SK-N-MC (cell line): ENCODE results near the gene DIPK1C.

Experiments
- DNase-seq: peaks from one replicate; pipeline ENCODE4 v3.0.0-alpha.2; 2011; ENCODE audit warnings: low read depth, low spot score
- H3K27ac ChIP-seq: fragments of 200-600 bp; sonication (generic); 2 replicates; pipeline ENCODE4 v1.5.1; 2016; ENCODE audit warnings: mixed run types
- H3K36me3 ChIP-seq: fragments of 200-600 bp; sonication (generic); 2 replicates; pipeline ENCODE4 v1.6.1; 2017; ENCODE audit warnings: antibody characterized with exemption, low read length, mixed read lengths; ENCODE audit not compliant: insufficient read depth
- H3K4me3 ChIP-seq: fragments of 200-600 bp; sonication (generic); 2 replicates; pipeline ENCODE4 v1.5.1; 2016
- H3K9ac ChIP-seq: fragments of 200-600 bp; sonication (generic); 2 replicates; pipeline ENCODE4 v1.8.0; 2017; ENCODE audit warnings: mixed run types, mixed read lengths; ENCODE audit not compliant: insufficient read length
- H3K9me3 ChIP-seq: fragments of 200-600 bp; sonication (generic); 2 replicates; pipeline ENCODE4 v1.6.1; 2017; ENCODE audit warnings: low read depth, mild to moderate bottlenecking, antibody characterized with exemption, low read length, moderate library complexity, mixed read lengths
- EZH2 ChIP-seq: fragments of 200-600 bp; sonication (generic); IDR thresholded peaks from one replicate; pipeline ENCODE4 v1.6.1; 2017; ENCODE audit warnings: antibody characterized with exemption
- FOXP2 ChIP-seq: optimal IDR thresholded peaks from 2 replicates; pipeline ENCODE3; 2011; ENCODE audit warnings: mild to moderate bottlenecking, moderate library complexity; ENCODE audit not compliant: insufficient read depth; ENCODE audit errors: extremely low read length, control extremely low read depth
- POLR2AphosphoS5 ChIP-seq: IDR thresholded peaks from 2 replicates; pipeline ENCODE4 v1.6.1; 2012; ENCODE audit warnings: mild to moderate bottlenecking, low read depth, low read length, borderline replicate concordance

The DIPK1C gene

GRCh38 chr18:74453016-74453566, 4.0 kb downstream of the DIPK1C start:
- H3K4me3 ChIP-seq, result no peak overlapping the region
- no peak overlapping the region for H3K27ac ChIP-seq
- no peak for TF ChIP-seq FOXP2
- no peak for TF ChIP-seq EZH2
- TF ChIP-seq POLR2AphosphoS5, result no peak
- DNase-seq, result no peak
- H3K9me3 ChIP-seq, result no peaks in the 10 kb centered on the region
- no peaks in the 10 kb centered on the region for H3K36me3 ChIP-seq
- no peak overlapping the region for H3K9ac ChIP-seq

- no peaks in the 10 kb centered on the region for H3K9me3 ChIP-seq
- no peaks in the 10 kb centered on the region for H3K36me3 ChIP-seq
- no peak overlapping the region for H3K4me3 ChIP-seq
- DNase-seq, result no peak
- H3K27ac ChIP-seq, result no peak overlapping the region
- H3K9ac ChIP-seq, result no peak overlapping the region
- no peak for TF ChIP-seq FOXP2
Measured at GRCh38 chr18:74451148-74451547, 6.0 kb downstream of the DIPK1C start.

GRCh38 chr18:74450626-74451025, 6.5 kb downstream of the DIPK1C start:
- Histone ChIP-seq H3K9me3 (no peaks in the 10 kb centered on the region), H3K36me3 (no peaks in the 10 kb centered on the region), H3K9ac (no peak overlapping the region), H3K27ac (no peak overlapping the region), H3K4me3 (no peak overlapping the region)
- TF ChIP-seq POLR2AphosphoS5 (no peak), FOXP2 (no peak), EZH2 (no peak)
- no peak for DNase-seq

GRCh38 chr18:74447404-74448152, 9.5 kb downstream of the DIPK1C start:
- Histone ChIP-seq H3K4me3 (no peak overlapping the region), H3K9ac (no peak overlapping the region), H3K9me3 (no peaks in the 10 kb centered on the region), H3K27ac (no peak overlapping the region), H3K36me3 (no peaks in the 10 kb centered on the region)
- DNase-seq, result no peak
- TF ChIP-seq POLR2AphosphoS5 (no peak), FOXP2 (no peak), EZH2 (no peak)

- no peak for DNase-seq
- H3K9me3 ChIP-seq, result no peaks in the 10 kb centered on the region
- H3K27ac ChIP-seq, result no peak overlapping the region
- H3K9ac ChIP-seq, result no peak overlapping the region
- no peak overlapping the region for H3K4me3 ChIP-seq
- no peak for TF ChIP-seq POLR2AphosphoS5
- no peaks in the 10 kb centered on the region for H3K36me3 ChIP-seq
Measured at GRCh38 chr18:74446631-74447403, 10.3 kb downstream of the DIPK1C start.

GRCh38 chr18:74446178-74446577, 10.9 kb downstream of the DIPK1C start:
- H3K4me3 ChIP-seq, result no peak overlapping the region
- H3K9ac ChIP-seq, result no peak overlapping the region
- H3K27ac ChIP-seq, result no peak overlapping the region
- no peak for DNase-seq
- no peaks in the 10 kb centered on the region for H3K9me3 ChIP-seq
- TF ChIP-seq FOXP2 (no peak), POLR2AphosphoS5 (no peak), EZH2 (no peak)
- H3K36me3 ChIP-seq, result no peaks in the 10 kb centered on the region

- no peaks in the 10 kb centered on the region for H3K9me3 ChIP-seq
- H3K4me3 ChIP-seq, result no peak overlapping the region
- no peak for TF ChIP-seq POLR2AphosphoS5
- no peak for DNase-seq
- no peak overlapping the region for H3K9ac ChIP-seq
- H3K36me3 ChIP-seq, result no peaks in the 10 kb centered on the region
- H3K27ac ChIP-seq, result no peak overlapping the region
Measured at GRCh38 chr18:74445585-74445984, 11.5 kb downstream of the DIPK1C start.

- Histone ChIP-seq H3K27ac (no peak overlapping the region), H3K9ac (no peak overlapping the region), H3K36me3 (no peaks in the 10 kb centered on the region), H3K4me3 (no peak overlapping the region), H3K9me3 (no peaks in the 10 kb centered on the region)
- TF ChIP-seq POLR2AphosphoS5 (no peak), FOXP2 (no peak), EZH2 (no peak)
- DNase-seq, result no peak
Measured at GRCh38 chr18:74444104-74444503, 13.0 kb downstream of the DIPK1C start.
